ENCODE results near the gene SLC35F4.
A peak's percentile ranks its signal among the peaks of the same experiment; 100 is the strongest.
"Not testable (repeated sequence)": the region's sequence is repeated elsewhere in the genome, so short reads cannot be mapped to it uniquely, and the experiment has no call there.

Gene SLC35F4

DNA sequence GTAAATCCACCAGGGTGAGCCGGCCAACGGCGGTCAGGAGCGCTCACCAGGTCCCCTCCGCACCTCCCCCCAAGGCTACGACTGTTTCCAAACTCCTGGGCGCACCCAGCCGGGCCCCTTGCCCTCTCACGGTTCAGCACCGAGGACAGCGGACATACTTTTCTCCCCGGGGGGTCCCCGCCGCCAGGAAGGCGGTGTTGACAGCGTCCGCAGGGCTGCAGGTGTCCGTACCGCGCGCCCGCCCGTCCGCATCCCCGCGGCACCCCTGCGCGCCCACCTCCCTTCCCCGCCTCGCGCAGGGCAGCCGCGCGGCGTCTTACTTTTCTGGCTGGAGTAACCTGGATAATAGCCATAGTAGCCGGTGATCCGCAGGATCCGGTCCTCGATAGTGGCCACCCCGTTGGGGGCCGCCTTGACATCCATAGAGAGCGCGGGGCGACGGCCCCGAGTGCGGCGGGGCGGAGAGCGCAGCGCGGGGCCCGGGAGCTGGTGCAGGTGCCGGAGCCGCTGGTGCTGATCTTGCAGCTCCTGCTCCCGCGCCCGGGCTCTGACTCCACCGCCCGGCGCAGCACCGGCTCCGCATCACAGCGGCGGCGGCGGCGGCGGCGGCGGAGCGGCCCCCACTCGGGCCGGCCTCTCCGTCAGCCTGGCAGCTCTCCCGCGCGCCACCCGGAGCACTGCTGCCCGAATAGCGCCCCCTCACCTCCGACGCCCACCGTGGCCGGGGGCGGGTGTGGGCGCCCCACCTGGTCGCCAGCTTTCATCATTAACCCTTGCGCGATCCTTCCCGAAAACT lies at the start of gene SLC35F4:
SLC35F4 (minus strand) TSS at position 690 of the 796 bp plus-strand sequence.
- DNase-seq (ENCODE audit: low read depth): peak; percentile 4

DNA sequence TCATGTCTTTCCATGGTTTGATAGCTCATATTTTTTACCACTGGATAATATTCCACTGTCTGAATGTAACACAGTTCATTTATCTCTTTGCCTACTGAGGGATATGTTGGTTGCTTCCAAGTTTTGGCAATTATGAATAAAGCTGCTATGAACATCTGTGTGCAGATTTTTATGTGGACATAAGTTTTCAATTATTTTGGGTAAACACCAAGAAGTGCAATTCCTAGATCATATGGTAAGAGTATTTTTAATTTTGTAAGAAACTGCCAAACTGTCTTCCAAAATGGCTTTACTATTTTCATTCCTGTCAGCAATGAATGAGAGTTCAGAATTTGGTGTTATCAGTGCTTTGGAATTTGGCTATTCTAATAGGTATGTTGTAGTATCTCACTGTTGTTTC lies 43.7 kb upstream of the SLC35F4 start:
- no peak for DNase-seq (ENCODE audit: low read depth)

GRCh38 chr14:57903954-57904353 lies 38.1 kb upstream of the SLC35F4 start:
- DNase-seq (ENCODE audit: low read depth): no peak

DNA sequence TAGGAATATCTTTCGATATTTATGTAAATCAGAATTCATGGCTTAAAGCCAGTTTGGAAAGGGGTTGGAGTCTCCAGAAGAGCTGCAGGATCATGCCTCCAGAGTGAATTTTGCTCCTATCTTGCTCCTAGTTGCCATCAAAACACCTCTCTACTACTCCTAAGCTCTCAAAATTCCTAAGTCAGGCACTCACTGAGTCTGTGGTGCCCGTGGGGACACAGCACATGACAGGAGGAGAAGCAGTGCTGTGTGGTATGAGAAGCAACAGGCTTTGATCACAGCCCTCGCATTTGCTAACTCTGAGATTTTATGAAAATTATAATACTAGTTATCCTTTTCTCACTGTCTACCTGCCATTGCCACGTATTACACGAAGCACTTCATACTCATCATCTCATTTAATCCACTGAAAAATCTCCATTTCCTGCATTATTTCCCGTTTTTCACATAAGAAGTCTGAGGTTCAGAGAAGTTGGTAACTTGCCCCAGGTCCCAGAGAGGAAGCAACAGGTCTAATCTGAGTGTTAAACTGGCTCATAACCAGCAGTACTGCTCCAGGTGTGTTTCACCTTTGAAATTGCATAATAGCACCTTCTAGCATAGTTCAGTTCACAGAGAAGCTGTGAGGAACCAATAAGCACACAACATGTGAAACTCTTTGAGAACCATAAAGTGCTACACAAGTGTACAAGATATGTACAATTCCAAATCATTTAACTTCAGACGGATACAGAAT lies 33.1 kb upstream of the SLC35F4 start:
- DNase-seq (ENCODE audit: low read depth): no peak

DNA sequence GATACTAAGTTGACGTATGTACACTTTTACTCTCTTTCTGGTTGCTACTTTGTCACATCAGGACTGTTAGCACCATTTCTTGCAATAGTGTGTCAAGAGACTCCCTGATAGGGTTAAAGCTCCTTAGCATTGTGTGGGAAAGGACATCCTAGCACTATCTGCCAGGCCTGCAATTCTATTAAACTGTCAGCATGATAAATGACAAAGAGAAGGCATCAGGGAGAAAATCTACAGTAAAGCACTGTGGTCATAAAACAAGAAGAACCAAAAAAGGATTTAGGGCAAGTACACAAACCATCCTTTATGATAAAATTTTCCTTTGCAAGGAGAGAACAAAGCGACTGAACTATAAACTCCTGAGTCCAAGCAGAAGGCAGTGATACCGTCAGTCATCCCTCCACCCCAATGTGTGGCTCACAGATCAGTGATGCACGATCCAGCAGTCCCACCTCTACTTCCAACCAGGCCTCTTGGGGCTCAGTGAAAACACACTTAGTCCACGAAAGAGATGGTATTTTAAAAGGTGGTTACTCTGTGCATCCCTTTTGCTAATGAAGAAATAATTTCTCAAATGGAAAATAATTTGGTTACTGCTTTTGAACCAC lies 31.4 kb upstream of the SLC35F4 start:
- DNase-seq (ENCODE audit: low read depth): no peak

- DNase-seq (ENCODE audit: low read depth): peak; percentile 34
These were observed 23.4 kb upstream of the SLC35F4 start for GRCh38 chr14:57889245-57889644.

GRCh38 chr14:57884175-57884574 lies 18.3 kb upstream of the SLC35F4 start:
- DNase-seq (ENCODE audit: low read depth): no peak

DNA sequence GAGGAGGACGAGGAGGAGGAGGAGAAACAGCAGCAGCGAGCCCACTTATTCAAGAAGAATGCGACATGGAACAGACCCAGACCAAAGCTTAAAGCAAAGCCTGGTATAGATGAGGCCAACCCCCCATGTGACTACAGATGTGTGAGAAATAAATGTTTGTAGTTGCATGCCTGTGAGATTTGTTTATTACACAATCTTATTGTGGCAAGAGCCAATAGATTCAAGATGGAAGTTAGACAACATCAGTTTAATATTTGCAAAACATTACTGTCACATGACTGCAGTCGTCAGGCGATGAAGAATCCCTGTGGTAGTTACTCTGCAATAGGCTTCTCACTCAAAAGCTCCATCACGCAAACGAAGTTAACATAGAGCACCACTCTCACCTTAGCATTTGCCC lies 17.2 kb upstream of the SLC35F4 start:
- DNase-seq (ENCODE audit: low read depth): no peak

DNA sequence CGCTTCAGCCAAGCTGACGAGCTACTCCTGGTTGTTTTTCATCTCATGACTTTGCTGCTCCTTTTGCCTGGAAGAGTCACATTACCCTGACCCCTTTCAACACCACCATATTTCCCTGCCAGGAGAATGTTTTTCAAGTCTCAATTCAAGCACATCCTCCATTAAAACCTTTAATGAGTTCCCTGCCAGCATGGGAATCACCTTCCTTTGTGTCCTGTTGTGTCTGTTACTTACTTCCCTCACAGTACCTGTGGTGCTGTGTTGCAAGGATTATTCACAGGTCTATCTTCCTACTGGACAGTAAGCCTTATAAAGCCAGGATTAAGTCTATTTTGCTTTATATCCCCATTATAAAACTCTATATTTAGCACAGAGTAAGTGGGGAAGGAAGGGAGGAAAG lies 13.6 kb upstream of the SLC35F4 start:
- no peak for DNase-seq (ENCODE audit: low read depth)

DNA sequence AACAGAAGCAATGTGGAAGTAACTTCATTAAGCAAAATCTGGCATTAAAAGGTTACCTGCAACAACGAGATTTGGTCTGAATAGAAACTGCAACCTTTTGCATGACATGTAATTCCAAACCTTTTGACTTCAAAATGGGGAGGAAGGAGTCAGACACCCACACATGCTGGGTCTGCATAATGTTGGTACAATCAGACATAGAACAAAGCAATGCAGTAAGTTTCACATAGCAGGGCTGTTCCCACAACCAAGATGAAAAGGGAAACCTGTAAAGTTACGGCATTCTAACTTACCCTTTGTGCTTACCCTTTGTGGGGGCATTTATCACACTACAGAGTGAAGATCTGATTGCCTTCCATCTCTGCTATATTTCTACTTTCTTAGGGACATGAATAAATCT lies 10.1 kb upstream of the SLC35F4 start:
- no peak for DNase-seq (ENCODE audit: low read depth)

DNA sequence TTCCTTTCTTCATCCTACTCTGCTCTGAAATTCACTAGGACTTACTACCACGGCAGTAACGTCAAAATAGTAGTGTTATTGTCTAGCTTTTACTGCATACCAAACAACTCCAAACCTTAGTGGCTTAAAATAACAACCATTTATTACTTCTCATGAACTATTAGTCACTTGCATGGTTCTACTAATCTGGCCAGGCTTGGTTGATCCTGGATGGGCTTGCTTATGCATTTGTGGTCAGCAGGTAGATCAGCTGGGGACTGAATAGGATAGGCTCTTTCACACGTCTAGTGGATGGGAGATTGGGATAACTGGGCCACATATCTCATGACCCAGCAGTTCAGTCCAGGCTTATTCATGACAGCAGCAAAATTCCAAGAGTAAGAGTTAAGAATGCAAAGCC lies 9.4 kb upstream of the SLC35F4 start:
- no peak for DNase-seq (ENCODE audit: low read depth)

GRCh38 chr14:57871459-57872080 lies 5.7 kb upstream of the SLC35F4 start:
- DNase-seq (ENCODE audit: low read depth): peak; percentile 54

GRCh38 chr14:57870686-57871457 lies 5.0 kb upstream of the SLC35F4 start:
- no peak for DNase-seq (ENCODE audit: low read depth)

DNA sequence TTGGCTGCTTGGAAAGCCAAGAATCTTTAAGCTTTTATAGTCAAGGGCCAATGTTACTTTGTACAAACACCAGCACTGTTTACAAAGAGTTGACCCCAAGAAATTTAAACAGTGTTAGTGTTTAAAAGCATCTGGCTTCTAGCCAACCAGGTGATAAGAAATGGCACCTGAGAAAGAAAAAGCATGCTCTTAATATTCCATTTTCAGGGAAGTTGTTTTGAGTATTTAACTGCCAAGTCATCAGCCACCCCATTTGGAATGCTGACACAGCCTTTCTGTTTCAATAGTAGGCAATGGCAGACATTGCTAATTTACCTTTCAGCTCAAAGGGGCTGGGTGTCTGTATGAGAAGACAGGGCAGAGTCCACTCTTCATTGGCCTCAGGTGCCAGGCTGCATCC lies 3.7 kb upstream of the SLC35F4 start:
- DNase-seq (ENCODE audit: low read depth): no peak

DNA sequence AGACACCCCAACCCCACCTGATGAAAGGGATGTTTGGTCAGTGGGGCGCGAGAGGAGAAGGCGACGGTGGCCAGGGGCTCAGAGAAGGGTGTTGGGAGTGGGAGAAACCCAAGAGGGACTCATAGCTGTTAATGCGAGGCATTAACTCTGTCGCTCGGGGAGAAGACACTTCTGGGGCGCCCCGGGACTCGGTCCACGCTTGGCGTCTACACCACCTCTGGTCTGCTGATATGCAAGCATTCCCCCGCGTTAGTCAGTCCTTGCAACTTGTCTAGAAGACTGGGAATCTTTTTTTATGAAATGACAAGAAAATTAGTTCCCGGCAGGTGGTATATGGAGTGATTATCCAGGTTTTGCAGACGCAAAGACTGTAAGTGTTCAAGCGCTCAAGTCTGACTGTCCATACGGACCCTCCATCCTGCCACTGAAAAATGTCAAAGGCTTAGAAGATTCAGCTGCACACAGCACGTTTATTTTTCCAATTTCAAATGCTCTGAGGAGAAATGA lies 360 bp upstream of the SLC35F4 start:
- no peak for DNase-seq (ENCODE audit: low read depth)

DNA sequence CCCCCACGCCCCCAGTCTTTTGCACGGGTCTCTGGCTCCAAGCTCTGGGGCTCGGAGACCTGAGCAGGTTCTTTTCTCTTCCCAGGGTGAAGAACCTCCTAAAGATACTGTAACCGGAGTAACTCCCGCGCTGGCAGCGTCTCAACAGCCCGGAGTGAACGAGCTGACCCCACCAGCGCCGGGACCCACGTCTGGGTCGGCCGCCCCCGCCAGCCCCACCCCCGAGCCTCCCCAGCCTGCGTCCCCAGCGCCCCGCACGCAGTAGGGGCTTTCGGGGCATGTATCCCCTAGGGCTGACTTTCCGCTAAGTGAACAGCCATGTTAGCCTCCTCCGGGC lies 858 bp downstream of the SLC35F4 start:
- DNase-seq (ENCODE audit: low read depth): no peak

DNA sequence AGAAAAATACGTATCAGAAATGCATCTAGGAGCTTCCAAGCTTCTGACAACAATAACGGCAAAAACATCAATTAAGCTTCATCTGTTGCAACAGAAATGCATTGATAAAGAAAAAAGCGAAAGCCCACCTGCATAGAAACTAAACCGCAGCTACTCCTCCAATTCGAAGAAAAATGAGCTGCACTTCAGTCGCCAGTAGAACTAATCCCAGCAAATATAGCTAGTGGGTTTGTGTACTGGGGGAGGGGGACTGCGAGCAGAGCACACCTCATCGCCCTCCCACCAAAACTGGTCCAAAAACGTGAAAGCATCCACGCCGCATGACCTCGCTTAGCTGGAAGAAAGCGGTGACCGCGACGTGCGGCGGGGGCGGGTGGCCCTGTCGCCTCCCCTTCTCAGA lies 1.2 kb downstream of the SLC35F4 start:
- DNase-seq (ENCODE audit: low read depth): no peak

DNA sequence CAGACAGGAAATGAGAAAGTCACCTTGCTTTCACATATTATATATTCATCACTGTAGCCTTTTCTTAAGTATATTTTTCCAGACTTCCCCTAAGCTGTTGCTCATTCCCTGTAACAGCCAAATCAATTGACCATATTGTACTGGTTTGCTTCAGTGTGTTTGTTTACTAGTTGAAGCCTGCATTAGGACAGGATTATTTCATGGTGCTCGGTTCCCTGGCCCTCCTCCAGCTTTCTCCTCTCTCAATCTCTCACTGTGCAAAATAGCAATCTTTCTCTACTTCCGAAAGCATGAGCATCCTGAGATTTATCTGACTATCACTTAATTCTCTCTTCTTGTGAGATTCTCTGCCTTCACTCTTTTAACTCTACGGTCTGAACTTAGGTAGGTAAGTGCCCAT lies 2.4 kb downstream of the SLC35F4 start:
- DNase-seq (ENCODE audit: low read depth): no peak

GRCh38 chr14:57855666-57856065 lies 10.2 kb downstream of the SLC35F4 start:
- DNase-seq (ENCODE audit: low read depth): not testable (repeated sequence)

GRCh38 chr14:57854571-57854970 lies 11.3 kb downstream of the SLC35F4 start:
- no peak for DNase-seq (ENCODE audit: low read depth)

DNA sequence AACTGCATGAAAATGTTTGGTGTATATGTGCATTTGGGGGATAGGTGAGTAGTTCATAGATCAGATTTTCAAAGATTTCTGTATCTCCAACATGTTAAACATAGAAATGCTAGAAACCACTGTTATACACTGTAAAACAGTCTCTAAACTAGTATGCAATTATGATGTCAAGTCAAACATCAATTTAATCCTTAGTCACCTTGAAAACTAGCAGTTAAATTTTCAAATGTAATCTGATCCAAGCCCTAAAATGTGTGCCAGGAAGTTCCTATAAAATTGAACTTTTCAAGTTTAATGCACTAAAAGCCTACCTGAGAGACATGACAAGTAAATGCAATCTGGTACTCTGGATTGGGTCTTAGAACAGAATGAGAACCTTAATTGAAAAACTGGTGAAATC lies 14.5 kb downstream of the SLC35F4 start:
- no peak for DNase-seq (ENCODE audit: low read depth)

DNA sequence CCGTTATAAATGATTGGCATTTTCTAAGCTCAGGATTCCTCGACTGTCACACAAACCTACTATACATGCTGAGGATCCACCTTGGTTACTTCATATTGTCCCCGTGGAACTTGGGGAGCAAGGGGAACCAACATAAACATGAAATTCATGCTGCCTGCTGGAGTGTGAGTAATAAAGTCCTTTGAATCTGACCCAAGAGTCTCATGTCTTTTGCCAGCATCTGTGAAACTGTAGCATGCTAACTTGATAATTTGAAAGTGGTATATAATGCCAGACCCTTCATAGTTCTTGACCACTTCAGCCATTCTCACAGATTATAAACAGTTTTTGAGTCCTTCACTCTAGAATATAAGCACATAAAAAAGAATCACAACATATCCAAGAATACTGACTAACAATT lies 17.1 kb downstream of the SLC35F4 start:
- no peak for DNase-seq (ENCODE audit: low read depth)

Data from EH (cell line).